Stimulated activated naive B cell treated with anti-CD40 and anti-IgM and Interleukin-4, amounts not matched to agents 10 μg/mL and 1 μg/mL and 100 μg/mL, for 72 hours (primary cell): Measurements from ENCODE around the gene IL26.

Experiments used
- ATAC-seq, 2 donors: fragments of 150-1000 bp; cut with Tn5 transposase; replicated peaks; 2 replicates each; pipeline ENCODE4 v1.10.0; 2021; ENCODE audit warnings: moderate library complexity in 1 of 2
- DNase-seq: peaks from one replicate; pipeline ENCODE4 v3.0.0; 2021
- H3K27ac Mint-ChIP-seq: one replicate; pipeline ENCODE4 v1.8.0; 2022; ENCODE audit warnings: mild to moderate bottlenecking, mixed read lengths
- H3K27me3 Mint-ChIP-seq, 2 donors: one replicate each; pipeline ENCODE4 v1.8.0; 2022; ENCODE audit warnings: mixed read lengths in 2 of 2
- H3K36me3 Mint-ChIP-seq, 2 donors: one replicate each; pipeline ENCODE4 v1.8.0; 2022; ENCODE audit warnings: mixed read lengths in 2 of 2, mild to moderate bottlenecking in 1 of 2
- H3K4me1 Mint-ChIP-seq, 2 donors: one replicate each; pipeline ENCODE4 v1.8.0; 2022; ENCODE audit warnings: mixed read lengths in 2 of 2, mild to moderate bottlenecking in 1 of 2
- H3K4me3 Mint-ChIP-seq, 2 donors: one replicate each; pipeline ENCODE4 v1.8.0; 2022; ENCODE audit warnings: mild to moderate bottlenecking in 2 of 2, mixed read lengths in 2 of 2, moderate library complexity in 1 of 2
- H3K9me3 Mint-ChIP-seq, 2 donors: one replicate each; pipeline ENCODE4 v1.8.0; 2022; ENCODE audit warnings: mixed read lengths in 2 of 2, mild to moderate bottlenecking in 1 of 2

The IL26 gene

DNA sequence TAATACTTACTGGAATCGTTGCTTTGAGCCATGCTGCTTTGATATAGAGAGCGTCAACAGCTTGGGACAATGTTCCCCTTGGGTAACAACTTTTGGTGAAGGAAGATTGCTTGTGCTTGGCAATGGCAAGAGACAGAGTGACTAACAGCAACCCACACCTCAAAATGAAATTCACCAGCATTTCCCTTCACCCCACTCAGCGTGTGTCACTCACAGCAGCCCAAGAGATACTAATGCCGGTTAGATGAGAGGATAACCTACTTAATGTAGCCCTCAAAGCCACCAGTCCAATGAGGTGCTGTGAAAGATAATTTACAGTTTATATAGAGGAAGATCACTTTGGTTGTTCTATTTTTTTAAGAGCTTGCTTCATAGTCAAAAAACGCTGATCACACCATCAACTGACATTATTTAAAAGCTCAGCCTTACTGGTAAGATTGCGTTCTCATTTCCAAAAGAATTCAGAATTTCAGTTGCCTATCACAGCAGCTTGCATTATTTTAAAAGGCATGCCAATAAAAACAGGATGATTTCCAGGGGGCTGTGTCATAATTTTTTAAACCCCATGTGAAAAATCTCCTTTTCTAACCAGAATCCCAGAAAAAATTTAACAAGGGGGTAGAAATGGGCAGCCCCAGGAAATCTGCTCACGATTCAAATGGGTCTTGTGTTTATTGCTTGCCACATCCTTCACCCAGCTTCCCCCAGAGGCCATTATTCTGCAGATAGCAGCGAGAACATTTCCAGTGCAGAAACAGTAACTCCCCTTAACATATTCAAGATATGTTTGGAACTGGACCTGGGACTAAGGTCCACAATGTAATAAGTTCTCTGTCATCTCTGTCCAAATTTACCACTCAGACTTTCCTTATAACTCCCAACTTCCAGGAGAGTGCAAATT is at the start of gene IL26:
TSS of gene IL26 (minus strand) at position 235 of the 901 bp plus-strand sequence. CDS start at position 181, 54 bp downstream.
- H3K4me3 Mint-ChIP-seq: no peak within 1 kb of the TSS
- DNase-seq (no peak), ATAC-seq (no peak)
- H3K4me1 Mint-ChIP-seq: peaks cover 0 to 2% of the 10 kb centered on the region in 2 donors
- H3K36me3 Mint-ChIP-seq: no peaks in the 10 kb centered on the region
- H3K27ac Mint-ChIP-seq: no peak within 1 kb of the TSS
- H3K27me3 Mint-ChIP-seq: peaks cover 4% of the 10 kb centered on the region in 2 donors
- no peaks in the 10 kb centered on the region for H3K9me3 Mint-ChIP-seq

DNA sequence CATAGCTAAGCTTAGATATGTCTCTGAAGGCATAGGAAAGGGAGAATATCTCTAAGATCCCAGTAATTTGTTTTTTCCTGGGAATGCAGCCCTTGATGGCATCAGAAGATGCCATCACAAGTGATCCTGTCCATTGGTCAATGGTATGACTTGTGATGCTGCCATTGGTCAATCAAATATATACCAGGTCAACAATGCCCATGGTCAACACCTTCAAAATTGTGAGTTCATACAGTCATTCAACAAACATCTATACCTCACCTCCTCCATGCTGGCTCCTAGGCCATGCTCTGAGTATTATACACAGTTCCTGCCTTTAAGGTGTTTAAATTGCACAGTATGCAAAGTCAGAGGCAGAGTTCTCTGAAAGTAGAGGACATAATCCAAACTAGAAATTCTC is 47.1 kb upstream of the IL26 start:
- no peaks in the 10 kb centered on the region for H3K9me3 Mint-ChIP-seq
- ATAC-seq: no peak
- no peak for DNase-seq
- H3K4me3 Mint-ChIP-seq: no peak overlapping the region
- H3K4me1 Mint-ChIP-seq: peaks cover 0 to 2% of the 10 kb centered on the region in 2 donors
- no peaks in the 10 kb centered on the region for H3K36me3 Mint-ChIP-seq
- no peak overlapping the region for H3K27ac Mint-ChIP-seq
- no peaks in the 10 kb centered on the region for H3K27me3 Mint-ChIP-seq

DNA sequence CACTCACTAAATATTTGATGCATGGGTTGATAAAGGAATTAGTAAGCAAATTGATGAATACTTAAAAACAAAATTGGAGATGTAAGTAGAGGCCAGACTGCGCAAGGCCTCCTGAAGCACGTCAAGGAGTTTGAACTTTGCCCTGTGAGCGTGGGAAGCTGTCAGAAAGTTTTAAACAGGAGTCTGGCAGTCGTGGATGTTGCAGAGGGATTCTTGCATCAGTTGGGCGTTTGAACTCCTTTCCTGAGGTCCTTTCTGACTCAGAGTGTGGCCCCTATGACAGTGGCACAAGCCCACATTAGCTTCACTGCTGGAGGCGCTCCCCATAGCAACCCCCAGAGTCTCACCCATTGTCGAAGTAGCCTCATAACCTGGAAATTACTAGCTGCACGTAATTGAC is 45.7 kb upstream of the IL26 start:
- Mint-ChIP-seq H3K36me3 (no peaks in the 10 kb centered on the region), H3K27me3 (no peaks in the 10 kb centered on the region), H3K9me3 (no peaks in the 10 kb centered on the region), H3K4me3 (no peak overlapping the region), H3K27ac (no peak overlapping the region), H3K4me1 (peaks cover 0 to 2% of the 10 kb centered on the region in 2 donors)
- DNase-seq: no peak
- ATAC-seq: no peak

DNA sequence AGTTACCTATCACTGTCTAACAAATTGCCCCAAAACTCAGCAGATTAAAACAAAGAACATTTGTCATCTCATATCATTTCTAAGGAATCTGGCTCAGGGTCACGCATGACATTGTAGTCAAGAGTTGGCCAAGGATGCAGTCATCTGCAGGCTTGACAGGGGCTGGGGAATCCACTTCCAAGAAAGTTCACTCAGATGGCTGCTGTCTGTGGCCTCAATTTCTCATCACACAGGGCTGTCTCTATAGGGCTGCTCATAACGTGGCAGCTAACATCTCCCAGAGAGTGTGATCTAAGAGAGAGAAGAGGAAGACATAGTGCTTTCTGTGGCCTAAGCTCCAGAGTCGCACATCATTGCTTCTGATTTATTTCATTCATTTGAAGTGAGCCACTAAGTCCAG is 44.7 kb upstream of the IL26 start:
- H3K4me3 Mint-ChIP-seq: no peak overlapping the region
- H3K36me3 Mint-ChIP-seq: peaks cover 0 to 2% of the 10 kb centered on the region in 2 donors
- peaks cover 4 to 5% of the 10 kb centered on the region in 2 donors for H3K27me3 Mint-ChIP-seq
- H3K4me1 Mint-ChIP-seq: peaks cover 0 to 2% of the 10 kb centered on the region in 2 donors
- ATAC-seq (no peak), DNase-seq (no peak)
- no peak overlapping the region for H3K27ac Mint-ChIP-seq
- no peaks in the 10 kb centered on the region for H3K9me3 Mint-ChIP-seq

DNA sequence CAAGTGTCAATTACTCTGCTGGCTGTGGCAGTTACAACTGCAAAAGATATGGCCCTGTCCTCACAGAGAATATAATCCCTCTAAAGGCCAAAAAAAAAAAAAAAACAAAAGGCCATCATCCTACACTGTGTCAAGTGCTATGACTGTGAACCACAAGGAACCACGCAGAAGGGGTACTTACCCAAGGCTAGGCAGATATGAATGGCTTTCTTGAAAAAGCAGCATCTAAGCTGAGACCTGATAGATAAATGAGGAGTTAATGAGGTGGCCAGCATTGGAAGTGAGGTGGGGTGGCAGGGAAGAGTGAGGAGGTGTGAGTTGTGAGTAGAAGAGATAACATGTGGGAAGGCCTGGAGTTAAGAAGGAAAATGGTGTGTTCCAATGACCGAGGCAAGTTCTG is 44.2 kb upstream of the IL26 start:
- Mint-ChIP-seq H3K36me3 (peaks cover 0 to 2% of the 10 kb centered on the region in 2 donors), H3K27me3 (peaks cover 5 to 6% of the 10 kb centered on the region in 2 donors), H3K27ac (no peak overlapping the region), H3K9me3 (no peaks in the 10 kb centered on the region), H3K4me3 (no peak overlapping the region), H3K4me1 (peaks cover 0 to 2% of the 10 kb centered on the region in 2 donors)
- ATAC-seq (peak; percentile 31 to 33), DNase-seq (no peak)

DNA sequence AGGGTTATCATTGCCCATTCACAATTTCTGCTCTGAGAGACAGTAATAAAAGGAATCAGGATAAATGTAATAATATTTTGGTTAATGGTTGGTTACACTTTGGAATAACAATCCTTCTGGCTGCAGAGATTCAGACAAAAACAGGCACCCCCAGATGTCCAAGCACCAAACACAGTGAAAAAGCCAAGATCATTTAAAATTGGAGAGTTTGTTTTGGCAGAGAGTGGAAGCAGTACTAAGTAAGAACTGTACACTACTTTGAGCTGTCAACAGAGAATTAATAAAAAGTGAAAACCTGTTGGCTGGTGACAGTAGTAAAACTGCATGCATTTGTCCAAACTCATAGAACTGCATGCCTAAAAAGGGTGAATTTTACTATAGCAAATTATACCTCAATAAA is 43.4 kb upstream of the IL26 start:
- ATAC-seq (no peak), DNase-seq (no peak)
- H3K4me3 Mint-ChIP-seq: no peak overlapping the region
- peaks cover 0 to 2% of the 10 kb centered on the region in 2 donors for H3K4me1 Mint-ChIP-seq
- H3K36me3 Mint-ChIP-seq: peaks cover 0 to 2% of the 10 kb centered on the region in 2 donors
- peaks cover 6 to 8% of the 10 kb centered on the region in 2 donors for H3K27me3 Mint-ChIP-seq
- no peaks in the 10 kb centered on the region for H3K9me3 Mint-ChIP-seq
- no peak overlapping the region for H3K27ac Mint-ChIP-seq

- Mint-ChIP-seq H3K9me3 (no peaks in the 10 kb centered on the region), H3K36me3 (peaks cover 0 to 2% of the 10 kb centered on the region in 2 donors), H3K4me1 (peaks cover 0 to 2% of the 10 kb centered on the region in 2 donors), H3K27ac (no peak overlapping the region), H3K4me3 (no peak overlapping the region), H3K27me3 (peaks cover 6 to 8% of the 10 kb centered on the region in 2 donors)
- DNase-seq: no peak
- no peak for ATAC-seq
These were observed 42.3 kb upstream of the IL26 start for GRCh38 chr12:68267892-68268396.

GRCh38 chr12:68264857-68265256 is 39.2 kb upstream of the IL26 start:
- H3K27ac Mint-ChIP-seq: no peak overlapping the region
- H3K36me3 Mint-ChIP-seq: peaks cover 0 to 2% of the 10 kb centered on the region in 2 donors
- DNase-seq (no peak), ATAC-seq (no peak)
- peaks cover 6 to 13% of the 10 kb centered on the region in 2 donors for H3K27me3 Mint-ChIP-seq
- H3K4me1 Mint-ChIP-seq: peaks cover 0 to 2% of the 10 kb centered on the region in 2 donors
- no peaks in the 10 kb centered on the region for H3K9me3 Mint-ChIP-seq
- no peak overlapping the region for H3K4me3 Mint-ChIP-seq

- Mint-ChIP-seq H3K36me3 (peaks cover 0 to 2% of the 10 kb centered on the region in 2 donors), H3K27me3 (peaks cover 6 to 13% of the 10 kb centered on the region in 2 donors), H3K27ac (no peak overlapping the region), H3K9me3 (no peaks in the 10 kb centered on the region), H3K4me1 (peaks cover 0 to 2% of the 10 kb centered on the region in 2 donors), H3K4me3 (no peak overlapping the region)
- ATAC-seq: no peak
- no peak for DNase-seq
These were observed 38.7 kb upstream of the IL26 start for GRCh38 chr12:68264158-68264855.

DNA sequence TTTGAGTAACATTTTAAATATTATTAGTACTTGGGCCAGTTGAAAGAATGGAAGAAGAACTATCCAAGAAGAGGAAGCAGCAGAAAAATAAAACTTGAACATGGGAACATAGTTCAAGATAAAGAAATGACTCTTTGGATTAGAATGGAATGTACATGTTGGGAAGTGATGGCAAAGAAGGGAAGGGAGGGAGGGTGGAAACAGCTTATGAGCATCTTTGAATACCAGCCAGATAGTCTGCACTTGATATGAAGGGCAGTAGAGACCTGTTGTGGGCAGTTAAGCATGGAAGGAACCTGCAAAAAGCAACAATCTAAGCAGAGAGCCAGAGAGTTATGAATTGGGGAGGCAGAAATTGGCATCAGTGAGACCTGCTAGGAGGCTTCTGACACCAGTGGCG is 37.8 kb upstream of the IL26 start:
- no peak for DNase-seq
- Mint-ChIP-seq H3K27ac (no peak overlapping the region), H3K36me3 (peaks cover 0 to 2% of the 10 kb centered on the region in 2 donors), H3K4me1 (peaks cover 0 to 2% of the 10 kb centered on the region in 2 donors), H3K27me3 (peaks cover 11 to 13% of the 10 kb centered on the region in 2 donors), H3K9me3 (no peaks in the 10 kb centered on the region), H3K4me3 (no peak overlapping the region)
- no peak for ATAC-seq

DNA sequence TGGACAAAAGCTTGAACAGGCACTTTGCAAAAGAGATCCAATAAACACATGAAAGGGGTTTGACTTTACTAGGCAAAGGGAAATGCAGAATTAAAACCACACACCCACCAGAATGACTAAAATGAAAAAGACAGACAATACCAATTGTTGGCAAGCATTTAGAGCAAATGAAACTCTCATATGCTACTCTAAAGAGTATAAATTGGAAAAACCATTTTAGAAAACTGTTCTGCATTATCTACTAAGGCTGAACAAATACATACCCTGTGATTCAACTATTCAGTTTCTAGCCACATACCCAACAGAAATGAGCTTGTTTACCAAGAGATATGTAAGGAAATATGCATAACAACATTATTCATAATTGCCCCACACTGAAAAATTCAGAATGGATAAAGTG is 36.3 kb upstream of the IL26 start:
- Mint-ChIP-seq H3K9me3 (no peaks in the 10 kb centered on the region), H3K27me3 (peaks cover 13 to 14% of the 10 kb centered on the region in 2 donors), H3K4me1 (peaks cover 0 to 2% of the 10 kb centered on the region in 2 donors), H3K4me3 (no peak overlapping the region), H3K36me3 (peaks cover 0 to 2% of the 10 kb centered on the region in 2 donors), H3K27ac (no peak overlapping the region)
- no peak for ATAC-seq
- DNase-seq: no peak

- Mint-ChIP-seq H3K4me3 (no peak overlapping the region), H3K27me3 (peaks cover 8 to 9% of the 10 kb centered on the region in 2 donors), H3K4me1 (no peaks in the 10 kb centered on the region), H3K36me3 (no peaks in the 10 kb centered on the region), H3K9me3 (no peaks in the 10 kb centered on the region), H3K27ac (no peak overlapping the region)
- ATAC-seq (no peak), DNase-seq (no peak)
These were observed 34.5 kb upstream of the IL26 start for GRCh38 chr12:68260153-68260552.

DNA sequence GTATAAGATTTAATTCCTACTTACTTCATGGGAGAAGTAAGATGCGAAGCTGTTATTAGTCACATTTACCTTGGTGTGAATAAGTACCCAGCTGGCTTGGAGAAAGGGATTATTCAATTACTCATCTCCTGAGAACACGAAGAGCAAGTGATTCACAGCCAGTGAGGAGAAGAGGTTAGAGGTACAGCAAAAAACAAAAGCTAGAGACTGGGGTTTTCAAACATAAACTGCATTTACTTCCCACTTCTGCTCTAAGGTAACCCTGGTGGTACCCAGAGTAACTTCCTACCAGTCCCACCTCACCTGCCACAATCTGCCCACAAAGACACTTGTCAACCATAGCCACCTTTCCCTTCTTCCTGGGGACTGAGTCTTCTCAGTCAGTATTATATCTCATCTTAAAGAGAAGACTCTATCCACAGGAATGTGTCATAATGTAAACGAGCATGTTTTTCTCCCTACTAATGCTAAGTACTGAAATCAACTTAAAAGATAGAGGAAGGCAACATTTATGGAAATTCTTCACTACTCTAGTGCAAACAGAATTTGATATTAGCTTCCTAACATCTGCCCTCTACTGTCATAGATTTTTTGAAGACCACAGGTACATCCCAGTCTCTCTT is 33.8 kb upstream of the IL26 start:
- ATAC-seq (peak; percentile 5 to 27), DNase-seq (no peak)
- H3K4me3 Mint-ChIP-seq: no peak overlapping the region
- H3K9me3 Mint-ChIP-seq: no peaks in the 10 kb centered on the region
- H3K27me3 Mint-ChIP-seq: peaks cover 5 to 8% of the 10 kb centered on the region in 2 donors
- no peaks in the 10 kb centered on the region for H3K4me1 Mint-ChIP-seq
- no peaks in the 10 kb centered on the region for H3K36me3 Mint-ChIP-seq
- no peak overlapping the region for H3K27ac Mint-ChIP-seq

- Mint-ChIP-seq H3K4me3 (no peak within 1 kb of the TSS), H3K27ac (no peak within 1 kb of the TSS), H3K4me1 (no peaks in the 10 kb centered on the region), H3K9me3 (no peaks in the 10 kb centered on the region), H3K36me3 (no peaks in the 10 kb centered on the region), H3K27me3 (peaks cover 15 to 17% of the 10 kb centered on the region in 2 donors)
- DNase-seq (no peak), ATAC-seq (no peak)
These were observed 27.9 kb upstream of the IL26 start, which contains the start of gene IL22 for GRCh38 chr12:68253504-68253903. Gene IL22 (minus strand): TSS chr12:68253604. CDS start chr12:68253448, 156 bp downstream.
